Hematopoietic multipotent progenitor cell treated with erythropoietin and hydrocortisone succinate and interleukin-3 and kit ligand, for 17 days (in vitro differentiated cells): Measurements from ENCODE around the gene CHAF1A.

ENCODE experiments used
- DNase-seq: peaks from one replicate; pipeline ENCODE4 v3.0.0-alpha.2; 2015; ENCODE audit warnings: low spot score

Gene CHAF1A

GRCh38 chr19:4402171-4403004, at the start of gene CHAF1A:
CHAF1A (plus strand) TSS chr19:4402640; CDS start chr19:4402763, 123 bp downstream.
- DNase-seq = peak; percentile 100

DNA sequence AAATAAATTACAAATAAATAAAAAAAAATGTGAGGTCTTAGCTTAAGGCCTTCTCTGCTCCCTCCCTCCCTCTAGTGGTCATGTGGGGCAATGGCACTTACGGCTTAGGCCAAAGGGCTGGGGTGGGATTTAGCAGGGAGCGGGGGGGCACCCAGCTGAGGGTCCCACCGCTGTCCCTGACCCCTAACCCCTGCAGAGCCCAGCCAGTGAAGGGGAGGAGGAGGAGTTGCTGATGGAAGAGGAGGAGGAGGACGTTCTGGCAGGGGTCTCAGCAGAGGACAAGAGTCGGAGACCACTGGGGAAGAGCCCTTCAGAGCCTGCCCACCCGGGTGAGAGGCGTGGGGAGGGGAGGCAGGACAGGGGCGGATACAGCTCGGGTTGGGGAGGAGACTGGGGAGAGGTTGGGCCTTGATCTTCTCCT, 49.7 kb upstream of the CHAF1A start:
- DNase-seq = peak; percentile 72

GRCh38 chr19:4354282-4354681, 48.2 kb upstream of the CHAF1A start:
- DNase-seq = no peak

GRCh38 chr19:4354897-4355296, 47.5 kb upstream of the CHAF1A start:
- DNase-seq = no peak

DNA sequence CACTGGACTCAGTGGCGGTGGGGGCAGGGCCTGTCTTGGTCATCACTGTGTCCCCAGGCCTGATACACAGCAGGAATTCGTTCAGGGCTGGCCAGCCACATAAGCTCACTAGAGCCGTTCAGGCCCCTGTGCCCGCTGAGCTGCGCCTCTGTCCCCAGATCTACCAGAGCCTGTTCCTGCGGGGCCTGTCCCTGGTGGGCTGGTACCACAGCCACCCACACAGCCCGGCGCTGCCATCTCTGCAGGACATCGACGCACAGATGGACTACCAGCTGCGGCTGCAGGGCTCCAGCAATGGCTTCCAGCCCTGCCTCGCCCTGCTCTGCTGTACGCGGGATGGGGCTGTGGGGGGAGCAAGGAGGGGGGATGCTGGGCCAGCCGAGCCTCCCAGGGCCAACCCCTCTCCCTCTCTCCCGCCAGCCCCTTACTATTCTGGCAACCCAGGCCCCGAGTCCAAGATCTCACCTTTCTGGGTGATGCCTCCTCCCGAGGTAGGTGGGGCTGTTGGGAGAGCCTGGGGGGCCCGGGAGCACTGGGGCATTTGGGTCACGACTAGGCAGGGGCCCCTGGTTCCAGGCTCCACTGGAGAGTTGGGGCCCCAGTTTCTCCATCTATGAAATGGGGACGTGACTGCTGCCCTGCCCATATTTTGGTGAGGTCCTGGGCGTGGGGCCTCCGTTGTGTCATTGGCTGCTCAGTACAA, 45.2 kb upstream of the CHAF1A start:
- no peak for DNase-seq

- DNase-seq = no peak
These were observed 44.5 kb upstream of the CHAF1A start for GRCh38 chr19:4357921-4358326.

GRCh38 chr19:4358709-4359626, 43.5 kb upstream of the CHAF1A start:
- DNase-seq = no peak

DNA sequence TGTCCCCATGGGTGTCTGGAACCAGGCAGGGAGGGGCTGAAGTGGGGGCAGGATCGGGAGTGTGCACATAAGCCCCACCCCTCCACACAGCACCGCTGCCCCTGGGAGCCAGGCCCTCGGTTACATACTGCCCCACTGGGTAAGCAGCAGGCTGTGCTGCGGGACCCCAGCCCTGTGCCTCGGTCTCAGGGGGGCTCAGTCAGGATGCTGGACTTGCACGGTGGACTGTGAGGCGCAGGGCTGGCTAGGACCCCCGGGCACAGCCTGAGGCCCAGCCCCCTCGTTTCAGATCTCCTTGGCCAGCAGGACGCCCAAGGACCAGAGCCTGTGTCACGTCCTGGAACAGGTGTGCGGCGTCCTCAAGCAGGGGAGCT, 42.8 kb upstream of the CHAF1A start:
- DNase-seq = no peak

DNA sequence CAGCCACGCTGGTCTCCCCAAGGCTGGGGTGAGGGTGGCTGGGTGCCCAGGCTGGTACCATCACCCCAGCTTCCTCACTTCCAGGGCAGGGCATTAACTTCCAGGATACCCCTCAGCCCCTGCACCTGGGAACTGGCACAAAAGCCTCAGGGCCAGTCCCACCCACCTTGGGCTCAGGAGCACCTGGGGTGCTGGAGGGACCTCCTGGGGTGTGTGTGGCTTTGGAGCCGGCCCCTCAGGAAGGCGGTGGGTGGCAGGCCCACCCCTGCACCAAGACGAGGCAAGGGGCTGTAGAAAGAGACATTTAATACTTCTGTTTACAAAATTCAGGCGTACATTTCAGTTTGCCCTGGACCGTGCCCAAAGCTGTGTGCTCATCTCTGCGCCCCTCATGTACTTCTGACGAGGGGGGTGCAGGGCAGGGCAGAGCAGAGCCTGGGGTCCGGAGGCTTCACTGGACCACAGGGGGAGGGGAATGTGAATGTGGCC, 42.3 kb upstream of the CHAF1A start:
- no peak for DNase-seq

DNA sequence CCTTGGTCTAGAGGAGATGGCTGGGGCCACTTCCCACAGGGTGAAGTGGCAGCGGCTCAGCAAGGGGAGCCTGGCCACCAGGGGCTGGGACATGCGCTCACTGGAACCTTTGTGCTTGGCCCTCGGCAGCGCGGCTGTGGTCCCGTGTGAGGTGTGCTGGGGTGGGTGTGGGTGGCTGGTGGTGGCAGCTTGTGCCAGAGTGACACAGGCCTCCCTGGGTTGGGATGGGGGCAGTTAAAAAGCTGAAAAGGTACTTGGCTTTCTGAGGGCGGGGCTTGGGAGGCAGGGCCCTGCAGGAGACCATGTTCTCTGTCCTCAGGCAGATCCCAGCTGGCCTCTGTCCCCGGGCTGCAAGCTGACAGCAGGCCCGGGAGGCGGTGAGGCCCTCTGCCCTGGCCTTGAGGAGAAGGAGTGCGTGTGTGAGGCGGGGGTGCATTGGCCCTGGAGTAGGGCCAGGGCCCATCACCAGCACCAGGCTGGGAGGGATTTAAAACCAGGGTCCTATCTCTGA, 41.7 kb upstream of the CHAF1A start:
- no peak for DNase-seq

- no peak for DNase-seq
These were observed 41.0 kb upstream of the CHAF1A start for GRCh38 chr19:4361152-4362046.

- no peak for DNase-seq
These were observed 40.2 kb upstream of the CHAF1A start for GRCh38 chr19:4362101-4362828.

DNA sequence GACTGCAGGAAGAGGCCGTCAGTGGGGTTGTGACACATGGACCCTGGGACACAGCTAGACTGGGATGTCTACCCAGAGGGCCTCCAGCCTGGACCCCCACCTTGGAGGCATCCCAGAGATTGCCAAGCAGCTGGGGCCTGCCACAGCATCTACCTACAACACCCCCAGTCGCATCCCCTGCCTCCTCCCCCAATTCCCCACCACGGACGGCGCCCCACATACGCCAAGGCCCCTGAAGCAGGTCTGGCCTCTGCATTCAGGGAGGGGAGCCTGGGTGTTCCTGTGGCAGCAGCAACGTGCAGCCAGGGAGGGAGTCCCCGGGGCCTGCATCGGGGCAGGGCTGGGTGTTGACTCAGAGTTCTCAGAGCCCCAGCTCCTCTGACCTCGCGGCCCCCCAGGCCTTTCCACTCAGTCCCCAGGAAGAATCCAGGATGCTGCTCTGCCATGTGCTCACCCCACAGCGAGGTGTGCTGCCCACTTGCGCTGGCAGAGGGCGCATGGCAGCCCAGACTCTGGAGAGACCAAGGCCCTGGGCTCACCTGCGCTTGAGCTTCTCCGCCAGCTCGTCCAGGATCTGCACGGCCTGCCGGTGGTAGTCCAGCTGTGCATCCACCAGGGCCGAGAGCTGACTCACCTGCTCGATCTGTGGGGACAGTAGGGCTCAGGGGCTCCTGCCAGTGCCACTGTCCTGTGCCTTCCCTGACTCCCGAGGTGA, 39.5 kb upstream of the CHAF1A start:
- DNase-seq = no peak

- DNase-seq = no peak
These were observed 38.7 kb upstream of the CHAF1A start for GRCh38 chr19:4363571-4364304.

- DNase-seq = peak; percentile 44
These were observed 37.1 kb upstream of the CHAF1A start for GRCh38 chr19:4365341-4365740.

- no peak for DNase-seq
These were observed 36.4 kb upstream of the CHAF1A start for GRCh38 chr19:4365791-4366665.

GRCh38 chr19:4366666-4367335, 35.6 kb upstream of the CHAF1A start:
- DNase-seq = no peak
